ENCODE measurements around the gene PSMB5.

The PSMB5 gene

GRCh38 chr14:23058654-23059504, 24.2 kb upstream of the PSMB5 start:
- DNase-seq: no peak

DNA sequence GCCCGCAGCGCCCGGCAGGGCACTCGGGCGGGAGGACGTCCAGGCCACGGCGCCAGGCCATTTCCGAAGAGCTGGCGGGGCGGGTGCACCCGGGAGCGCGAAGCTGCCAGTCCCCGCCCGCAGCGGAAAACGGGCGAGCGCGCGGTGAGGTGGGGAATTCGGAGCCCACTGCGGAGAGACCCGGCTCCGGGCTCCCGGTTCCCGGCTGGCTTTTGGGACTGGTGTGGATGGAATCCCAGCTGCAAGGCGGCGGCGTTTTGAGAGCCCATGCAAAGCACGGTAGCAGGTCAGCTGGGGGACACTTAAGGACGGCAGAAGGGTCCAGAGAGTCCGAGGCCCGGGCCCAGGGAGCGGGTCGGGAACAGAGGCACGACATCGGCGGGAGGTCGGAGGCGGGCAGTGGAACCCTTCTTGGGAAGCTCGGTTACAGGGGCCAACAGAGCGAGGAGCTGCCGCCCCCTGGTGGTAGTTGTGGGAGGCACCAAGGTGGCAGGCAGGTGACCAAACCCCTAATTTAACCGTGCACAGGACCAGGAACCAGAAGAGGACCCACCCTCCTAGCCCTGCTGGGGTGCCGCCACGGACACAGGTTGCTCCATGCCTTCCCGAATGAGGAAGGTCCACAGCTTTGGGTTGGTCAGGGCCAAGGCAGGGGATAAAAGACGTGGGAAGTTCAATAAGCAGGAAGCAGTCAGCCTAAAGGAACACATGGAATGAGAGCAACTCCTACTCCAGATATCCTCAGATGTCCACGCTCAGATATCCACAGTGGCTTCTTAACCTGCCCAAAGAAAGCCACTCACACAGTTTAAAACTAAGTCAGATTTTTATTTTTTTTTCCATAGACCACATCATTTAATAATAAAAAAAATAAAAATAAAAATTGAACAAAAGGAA, 23.3 kb upstream of the PSMB5 start:
- no peak for DNase-seq

- no peak for DNase-seq
Measured at GRCh38 chr14:23056956-23057756, 22.5 kb upstream of the PSMB5 start, which contains the start of gene CDH24. Gene CDH24 (minus strand): TSS chr14:23057520. CDS start chr14:23055733, 1,787 bp downstream.

DNA sequence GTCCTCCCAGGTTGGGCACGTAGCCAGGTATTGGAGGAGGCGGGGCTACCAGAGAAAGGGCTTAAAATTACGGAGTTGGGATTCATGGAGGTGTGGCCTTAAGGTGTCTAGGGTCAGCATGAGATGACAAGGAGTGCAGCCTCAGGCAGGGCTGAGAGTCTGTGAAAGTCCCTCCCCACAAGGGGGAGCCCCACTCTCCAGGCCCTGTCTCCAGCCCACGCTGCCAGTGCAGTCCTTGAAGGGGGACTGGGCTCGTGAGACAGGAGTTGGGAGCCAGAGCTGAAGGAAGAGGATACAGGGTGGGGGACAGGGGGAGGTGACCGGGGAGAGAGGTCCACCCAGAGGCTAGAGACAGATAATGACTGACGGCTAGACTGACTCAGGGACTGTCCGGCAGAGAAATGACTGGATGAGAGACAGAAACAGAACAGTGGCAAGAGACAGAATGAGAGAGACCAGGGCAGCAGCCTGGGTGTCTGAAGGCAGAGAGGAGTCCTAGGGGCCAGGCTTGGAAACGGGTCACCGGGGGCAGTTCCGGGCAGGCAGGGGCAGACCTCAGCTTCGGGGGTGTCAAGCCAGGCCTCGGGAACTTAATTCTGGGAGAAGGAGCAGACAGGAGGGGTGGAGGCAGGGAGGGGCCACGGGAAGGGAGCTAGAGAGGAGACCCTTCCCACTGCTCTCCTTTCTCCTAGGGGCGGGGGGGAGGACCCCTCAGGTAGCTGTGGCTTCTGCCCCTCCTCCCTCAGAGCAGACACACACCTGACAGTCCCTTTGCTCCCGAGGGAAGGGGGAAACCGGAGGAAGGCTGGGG, 21.6 kb upstream of the PSMB5 start:
- no peak for DNase-seq

GRCh38 chr14:23055621-23056144, 21.0 kb upstream of the PSMB5 start:
- no peak for DNase-seq

- no peak for DNase-seq
Measured at GRCh38 chr14:23055147-23055550, 20.4 kb upstream of the PSMB5 start.

- no peak for DNase-seq
Measured at GRCh38 chr14:23054000-23054811, 19.5 kb upstream of the PSMB5 start.

- DNase-seq: no peak
Measured at GRCh38 chr14:23053426-23053825, 18.7 kb upstream of the PSMB5 start.

GRCh38 chr14:23052671-23053070, 18.0 kb upstream of the PSMB5 start:
- no peak for DNase-seq

DNA sequence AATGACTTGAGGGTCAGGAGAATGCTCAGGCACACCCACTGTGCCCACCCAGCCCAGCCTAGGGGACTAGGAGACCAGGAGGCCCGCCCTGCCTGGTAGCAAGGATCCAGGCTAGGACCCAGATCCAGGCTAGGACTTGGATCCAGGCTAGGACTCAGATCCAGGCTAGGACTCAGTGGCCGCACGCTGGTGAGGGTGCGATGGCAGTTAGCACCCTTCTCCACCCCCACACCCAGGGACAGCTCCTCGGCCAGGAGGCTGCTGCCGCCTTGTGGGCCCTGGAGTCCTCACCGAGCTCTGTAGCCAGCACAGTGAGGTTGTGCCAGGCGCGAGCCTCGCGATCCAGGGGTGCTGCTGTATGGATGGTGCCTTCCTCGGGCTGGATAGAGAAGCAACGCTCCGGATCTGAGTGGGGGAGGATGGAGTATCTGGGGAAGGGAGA, 17.5 kb upstream of the PSMB5 start:
- DNase-seq: no peak

GRCh38 chr14:23051141-23052057, 16.7 kb upstream of the PSMB5 start:
- DNase-seq: no peak

DNA sequence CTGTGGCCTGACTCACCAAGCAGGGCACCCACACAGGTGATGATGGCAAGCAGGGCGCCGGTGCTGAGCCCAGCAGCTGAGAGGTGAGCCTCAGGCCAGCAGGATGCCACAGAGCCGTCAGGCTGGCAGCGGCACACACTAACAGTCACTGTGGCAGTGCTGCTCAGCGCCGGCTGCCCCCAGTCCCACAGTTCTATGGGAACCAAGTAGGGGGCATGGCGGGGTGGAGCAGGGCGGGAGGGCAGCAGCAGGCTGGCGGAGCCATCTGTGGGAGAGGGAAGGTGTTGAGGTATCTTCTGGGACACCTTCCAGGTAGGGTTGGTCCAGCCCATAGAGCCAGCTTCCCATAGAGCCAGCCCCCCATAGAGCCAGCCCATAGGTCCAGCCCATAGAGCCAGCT, 14.3 kb upstream of the PSMB5 start:
- no peak for DNase-seq

- DNase-seq: no peak
Measured at GRCh38 chr14:23047751-23048693, 13.3 kb upstream of the PSMB5 start.

DNA sequence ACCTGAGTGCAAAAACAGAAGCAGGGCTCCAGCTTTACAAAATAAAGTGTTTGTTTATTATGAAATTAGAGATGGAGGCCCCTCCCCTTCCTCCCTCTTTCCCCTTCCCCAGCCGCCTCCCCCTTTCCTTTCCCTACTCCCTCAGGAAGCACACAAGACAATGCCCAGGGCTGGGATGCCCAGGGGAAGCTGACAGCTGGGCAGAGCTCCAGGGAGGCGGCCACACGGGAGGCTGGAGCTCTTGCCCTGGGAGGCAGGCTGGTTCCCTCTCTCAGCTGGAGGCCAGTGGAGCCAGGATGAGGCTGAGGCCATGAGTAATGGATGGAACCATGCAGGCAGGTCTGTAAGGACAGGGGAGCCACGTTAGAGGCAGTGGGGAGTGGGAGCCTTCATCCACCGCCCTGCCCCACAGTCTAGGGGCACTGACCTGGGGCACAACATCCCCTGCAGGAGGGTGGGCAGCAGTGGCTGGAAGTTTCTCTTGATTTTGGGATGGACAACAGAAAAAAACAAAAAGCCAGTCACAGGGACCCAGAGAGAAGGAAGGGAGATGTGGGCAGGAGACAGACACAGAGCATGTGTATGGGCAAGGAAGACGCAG, 12.4 kb upstream of the PSMB5 start:
- DNase-seq: no peak

- DNase-seq: no peak
Measured at GRCh38 chr14:23045419-23046357, 11.0 kb upstream of the PSMB5 start.

GRCh38 chr14:23044840-23045239, 10.1 kb upstream of the PSMB5 start:
- no peak for DNase-seq

GRCh38 chr14:23043754-23044153, 9.1 kb upstream of the PSMB5 start:
- DNase-seq: no peak
